Erythroblast (primary cell): ENCODE data around the gene PGF.

Experiments used
- DNase-seq, 2 experiments: peaks; one replicate each; lab custom pipeline; 2025; lab: John Stamatoyannopoulos, UW
- GATA1 ChIP-seq: IDR thresholded peaks from 2 replicates; pipeline ENCODE4 v1.6.1; 2011; ENCODE audit warnings: low read depth, mild to moderate bottlenecking, control low read depth, low read length, moderate library complexity
- POLR2A ChIP-seq: IDR thresholded peaks from 2 replicates; pipeline ENCODE4 v1.6.1; 2011; ENCODE audit warnings: mild to moderate bottlenecking, low read length

The PGF gene

DNA sequence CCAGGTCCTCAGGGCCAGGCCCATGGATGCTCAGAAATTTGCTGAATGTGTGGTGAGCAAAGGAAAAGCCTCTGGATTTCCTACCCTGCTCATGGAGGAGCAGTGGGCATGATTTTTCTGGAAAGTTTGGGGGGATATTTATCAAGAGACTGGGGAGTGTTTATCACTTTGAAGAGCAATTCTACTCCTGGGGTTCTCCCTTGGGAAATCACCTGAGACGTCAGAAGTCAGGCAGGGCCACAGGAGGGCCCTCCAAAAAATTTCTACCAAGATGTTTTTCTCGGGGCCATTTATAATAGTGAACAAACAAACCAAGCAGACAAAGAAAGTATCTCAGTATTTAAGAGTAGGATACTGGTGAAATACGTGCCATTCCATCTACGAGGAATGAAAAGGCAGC lies 27.3 kb upstream of the PGF start:
- DNase-seq = no peak
- TF ChIP-seq POLR2A (no peak), GATA1 (no peak)

DNA sequence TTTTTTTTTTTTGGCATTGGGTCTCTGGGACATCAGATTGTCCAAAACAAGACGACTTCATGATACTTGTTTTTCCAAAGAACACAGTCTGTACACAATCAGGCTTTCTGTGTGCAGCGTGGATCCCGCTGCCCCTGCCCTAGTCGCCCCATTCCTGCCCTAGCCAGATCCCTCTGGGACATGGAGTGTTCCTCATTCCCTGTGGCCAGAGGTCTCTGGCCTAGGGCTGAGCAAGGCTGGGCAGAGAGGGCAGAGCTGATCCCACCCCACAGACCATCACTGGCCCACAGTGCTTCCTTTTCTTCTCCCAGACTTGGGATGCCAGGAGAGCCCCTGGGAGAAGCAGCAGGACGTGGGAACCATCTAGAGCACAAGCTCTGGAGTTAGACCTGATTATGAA lies 26.4 kb upstream of the PGF start:
- DNase-seq = no peak
- no peak for TF ChIP-seq POLR2A
- no peak for TF ChIP-seq GATA1

- TF ChIP-seq POLR2A (no peak), GATA1 (no peak)
Measured at GRCh38 chr14:74981462-74981782, 26.0 kb upstream of the PGF start.

GRCh38 chr14:74980731-74981461 lies 25.5 kb upstream of the PGF start:
- DNase-seq = no peak
- TF ChIP-seq POLR2A (no peak), GATA1 (no peak)

More at GRCh38 chr14:74981462-74981782, 26.0 kb upstream of the PGF start:
- no peak for DNase-seq

- TF ChIP-seq POLR2A (no peak), GATA1 (no peak)
- DNase-seq = no peak
Measured at GRCh38 chr14:74980398-74980730, 25.0 kb upstream of the PGF start.

GRCh38 chr14:74979442-74980397 lies 24.3 kb upstream of the PGF start:
- DNase-seq = no peak
- no peak for TF ChIP-seq POLR2A
- no peak for TF ChIP-seq GATA1

- no peak for TF ChIP-seq POLR2A
- no peak for TF ChIP-seq GATA1
- no peak for DNase-seq
Measured at GRCh38 chr14:74979029-74979428, 23.6 kb upstream of the PGF start.

DNA sequence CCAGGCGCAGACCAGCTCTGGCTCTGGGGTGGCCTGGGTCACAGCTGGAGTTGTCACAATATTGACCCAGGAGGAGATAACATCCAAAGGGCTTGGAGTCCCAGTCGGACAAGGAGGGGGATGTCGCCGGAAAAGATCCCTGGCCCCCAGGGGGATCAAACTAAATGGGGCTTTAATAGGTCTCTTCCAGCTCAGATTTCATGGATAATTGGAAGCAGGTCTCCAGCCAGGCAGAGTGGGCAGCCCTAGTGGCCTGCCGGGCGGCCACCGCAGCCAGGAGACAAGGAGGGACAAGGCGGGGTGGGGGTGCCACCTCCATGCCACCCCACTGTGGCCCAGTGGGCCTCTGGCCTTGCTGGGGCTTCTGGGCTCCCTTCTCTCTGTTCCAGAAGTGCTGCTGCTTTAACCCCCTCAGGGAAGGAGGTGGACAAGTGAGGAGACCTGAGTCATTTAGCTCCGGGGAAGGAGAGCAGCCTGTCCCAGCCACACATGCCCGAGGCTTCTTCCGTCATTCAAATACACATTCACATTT lies 23.1 kb upstream of the PGF start:
- TF ChIP-seq GATA1 (no peak), POLR2A (no peak)
- no peak for DNase-seq

GRCh38 chr14:74977901-74978385 lies 22.5 kb upstream of the PGF start:
- TF ChIP-seq POLR2A (no peak), GATA1 (no peak)
- DNase-seq = no peak

- DNase-seq = no peak
- TF ChIP-seq GATA1 = no peak
Measured at GRCh38 chr14:74977164-74977900, 21.9 kb upstream of the PGF start.

- no peak for TF ChIP-seq POLR2A
- TF ChIP-seq GATA1 = no peak
- no peak for DNase-seq
Measured at GRCh38 chr14:74976264-74977113, 21.1 kb upstream of the PGF start.

- TF ChIP-seq POLR2A (no peak), GATA1 (no peak)
- no peak for DNase-seq
Measured at GRCh38 chr14:74975059-74975810, 19.8 kb upstream of the PGF start.
